Loucy (cell line): ENCODE results near the gene CREG1.

Source experiments
- EZH2phosphoT487 ChIP-seq: fragments of 200-600 bp; IDR thresholded peaks from 2 replicates; pipeline ENCODE4 v1.6.1; 2018; ENCODE audit warnings: antibody characterized with exemption, mild to moderate bottlenecking, moderate library complexity, borderline replicate concordance
- TF ChIP-seq, protein P1 (sequence below): fragments of 200-600 bp; sonication (generic); conservative IDR thresholded peaks from 2 replicates; pipeline ENCODE4 v1.5.1; 2014; ENCODE audit warnings: mild to moderate bottlenecking, antibody characterized with exemption, low read length

- TF ChIP-seq, protein P1, sequence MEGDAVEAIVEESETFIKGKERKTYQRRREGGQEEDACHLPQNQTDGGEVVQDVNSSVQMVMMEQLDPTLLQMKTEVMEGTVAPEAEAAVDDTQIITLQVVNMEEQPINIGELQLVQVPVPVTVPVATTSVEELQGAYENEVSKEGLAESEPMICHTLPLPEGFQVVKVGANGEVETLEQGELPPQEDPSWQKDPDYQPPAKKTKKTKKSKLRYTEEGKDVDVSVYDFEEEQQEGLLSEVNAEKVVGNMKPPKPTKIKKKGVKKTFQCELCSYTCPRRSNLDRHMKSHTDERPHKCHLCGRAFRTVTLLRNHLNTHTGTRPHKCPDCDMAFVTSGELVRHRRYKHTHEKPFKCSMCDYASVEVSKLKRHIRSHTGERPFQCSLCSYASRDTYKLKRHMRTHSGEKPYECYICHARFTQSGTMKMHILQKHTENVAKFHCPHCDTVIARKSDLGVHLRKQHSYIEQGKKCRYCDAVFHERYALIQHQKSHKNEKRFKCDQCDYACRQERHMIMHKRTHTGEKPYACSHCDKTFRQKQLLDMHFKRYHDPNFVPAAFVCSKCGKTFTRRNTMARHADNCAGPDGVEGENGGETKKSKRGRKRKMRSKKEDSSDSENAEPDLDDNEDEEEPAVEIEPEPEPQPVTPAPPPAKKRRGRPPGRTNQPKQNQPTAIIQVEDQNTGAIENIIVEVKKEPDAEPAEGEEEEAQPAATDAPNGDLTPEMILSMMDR = no peak
- TF ChIP-seq EZH2phosphoT487 = no peak
These were observed 49.3 kb upstream of the CREG1 start for GRCh38 chr1:167602840-167603239.
